GM18907 (cell line): Measurements from ENCODE around the gene NIPAL3.
"Not testable (repeated sequence)": the region's sequence is repeated elsewhere in the genome, so short reads cannot be mapped to it uniquely, and the experiment has no call there.

Source experiments
- ATAC-seq: cut with Tn5 transposase; IDR thresholded peaks from one replicate; pipeline ENCODE4 v1.9.1; 2021; ENCODE audit warnings: mild to moderate bottlenecking, moderate library complexity; ENCODE audit not compliant: unreplicated experiment

The NIPAL3 gene

DNA sequence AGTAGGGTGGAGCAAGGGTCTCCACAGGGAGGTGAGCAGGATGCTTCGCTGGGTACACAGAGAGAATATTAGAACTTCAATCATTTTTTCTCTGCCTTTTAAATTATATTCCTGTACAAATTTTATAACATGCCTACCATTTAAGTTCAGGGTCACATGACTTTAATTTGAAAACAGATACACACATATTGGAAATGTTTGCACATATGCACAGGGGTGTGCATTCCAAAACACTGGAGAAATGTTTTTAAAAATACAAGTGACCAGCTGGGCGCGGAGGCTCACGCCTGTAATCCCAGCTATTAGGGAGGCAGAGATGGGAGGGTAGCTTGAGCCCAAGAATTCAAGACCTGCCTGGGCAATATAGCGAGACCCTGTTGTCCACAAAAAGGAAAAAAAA, 39.7 kb downstream of the NIPAL3 start:
- no peak for ATAC-seq

- ATAC-seq = no peak
These were observed 42.3 kb downstream of the NIPAL3 start for GRCh38 chr1:24457866-24458265.

GRCh38 chr1:24459551-24460266, 44.1 kb downstream of the NIPAL3 start:
- no peak for ATAC-seq

- ATAC-seq = not testable (repeated sequence)
These were observed 46.5 kb downstream of the NIPAL3 start for GRCh38 chr1:24462128-24462527.

DNA sequence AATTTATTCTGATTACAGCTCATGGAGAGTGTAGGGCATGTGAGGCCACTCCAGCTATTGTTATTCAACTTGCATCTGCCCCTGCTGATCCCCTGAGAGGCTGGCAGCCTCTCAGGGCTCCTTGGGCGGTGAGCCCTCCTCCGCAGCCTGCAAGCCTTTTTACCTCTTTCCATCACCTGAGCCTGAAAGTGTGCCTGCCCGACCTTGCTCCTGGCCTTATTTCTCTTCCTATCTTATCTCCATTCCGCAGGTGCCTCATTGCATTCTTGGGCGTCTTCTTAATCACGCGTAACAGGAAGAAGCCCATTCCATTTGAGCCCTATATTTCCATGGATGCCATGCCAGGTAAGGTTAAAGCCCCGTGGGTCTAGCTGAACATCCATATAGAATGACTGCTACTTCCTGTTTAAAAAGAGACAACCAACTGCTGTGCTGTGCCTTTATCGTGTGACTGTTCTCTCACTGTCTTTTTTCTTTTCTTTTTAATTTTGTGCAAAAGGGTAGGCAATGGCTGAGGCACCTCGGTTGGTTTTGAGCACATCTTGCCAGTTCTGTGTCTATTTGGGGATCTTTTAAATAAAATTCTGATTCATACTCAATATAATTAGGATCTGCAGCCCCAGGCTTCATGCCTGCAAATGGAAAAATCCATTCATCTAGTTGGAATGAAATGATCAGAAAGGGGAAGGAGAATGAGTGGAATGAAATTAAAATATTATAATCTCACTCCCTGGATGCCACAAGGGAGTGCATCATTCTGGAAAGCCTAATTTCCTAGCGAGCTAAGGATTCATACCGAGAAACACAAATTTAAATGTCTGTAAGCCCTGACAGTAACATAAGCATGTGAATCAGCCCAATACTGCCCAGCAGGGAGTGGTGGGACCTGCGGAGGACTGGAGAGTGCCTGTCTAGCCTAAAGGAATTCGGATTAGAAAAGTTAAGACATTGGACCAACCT, 48.5 kb downstream of the NIPAL3 start:
- no peak for ATAC-seq

DNA sequence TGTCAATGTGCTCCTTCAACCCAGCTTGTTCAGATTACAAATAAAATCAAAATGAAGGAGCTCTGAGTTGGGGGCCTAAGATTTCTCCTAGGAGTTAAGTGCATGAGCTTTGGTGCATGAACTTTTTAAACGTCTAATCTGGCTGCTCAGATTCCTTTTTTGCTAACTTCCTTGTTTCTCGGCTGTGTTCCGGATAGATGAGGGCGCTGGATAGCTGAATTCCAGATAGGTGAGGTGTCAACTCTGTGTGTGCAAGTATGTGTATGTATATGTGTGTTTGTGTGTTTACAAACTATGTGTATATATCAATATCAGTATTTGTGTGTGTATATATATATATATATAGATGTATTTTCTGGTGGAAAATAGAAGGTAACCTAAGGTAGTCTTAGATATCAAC, 49.5 kb downstream of the NIPAL3 start:
- ATAC-seq = no peak

DNA sequence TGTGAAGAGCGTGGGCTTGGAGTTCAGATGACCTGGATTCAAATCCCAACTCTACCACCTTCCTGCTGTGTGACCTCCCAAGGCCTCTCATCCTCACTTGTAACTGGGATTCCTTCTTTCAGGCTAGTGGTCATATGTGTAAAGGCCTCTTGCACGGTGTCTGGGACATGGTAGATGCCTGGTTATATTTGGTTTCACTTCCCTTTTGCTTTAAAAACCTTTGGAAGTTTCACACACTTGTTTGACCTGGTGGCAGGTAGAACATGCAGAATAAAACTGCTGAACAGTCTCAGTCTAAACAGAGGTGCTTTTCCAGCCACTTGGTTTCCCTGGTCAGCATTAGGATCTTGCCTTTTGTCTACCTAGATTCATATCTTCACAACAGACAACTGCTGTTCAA, 50.0 kb downstream of the NIPAL3 start:
- no peak for ATAC-seq

DNA sequence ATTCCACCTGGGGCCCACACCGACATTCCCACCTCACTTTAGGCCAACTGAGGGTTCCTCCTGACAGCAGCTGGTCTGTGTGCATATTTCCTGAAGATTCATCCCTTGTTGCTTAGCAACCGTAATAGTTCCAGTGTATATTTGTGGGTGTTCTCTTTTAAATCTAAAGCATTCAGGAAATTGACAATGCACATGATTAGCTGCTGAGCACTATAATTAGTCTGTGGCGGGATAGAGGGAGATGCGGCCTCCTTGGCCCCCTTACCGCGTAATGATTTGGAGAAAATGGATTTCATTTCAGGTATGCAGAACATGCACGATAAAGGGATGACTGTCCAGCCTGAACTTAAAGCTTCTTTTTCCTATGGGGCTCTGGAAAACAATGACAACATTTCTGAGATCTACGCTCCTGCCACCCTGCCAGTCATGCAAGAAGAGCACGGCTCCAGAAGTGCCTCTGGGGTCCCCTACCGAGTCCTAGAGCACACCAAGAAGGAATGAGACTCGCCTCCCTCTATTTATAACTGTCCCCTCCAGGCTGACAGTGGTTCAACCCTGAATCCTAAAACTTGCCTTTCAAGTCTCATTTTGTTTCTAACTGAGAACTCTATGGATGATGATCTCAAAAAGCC, 53.2 kb downstream of the NIPAL3 start:
- ATAC-seq = no peak

GRCh38 chr1:24470592-24470991, 55.0 kb downstream of the NIPAL3 start:
- no peak for ATAC-seq

GRCh38 chr1:24472527-24473251, 57.1 kb downstream of the NIPAL3 start:
- ATAC-seq = no peak

- ATAC-seq = no peak
These were observed 58.6 kb downstream of the NIPAL3 start for GRCh38 chr1:24474193-24474592.

GRCh38 chr1:24475700-24476099, 60.1 kb downstream of the NIPAL3 start:
- no peak for ATAC-seq

- no peak for ATAC-seq
These were observed 61.0 kb downstream of the NIPAL3 start for GRCh38 chr1:24476571-24476970.

DNA sequence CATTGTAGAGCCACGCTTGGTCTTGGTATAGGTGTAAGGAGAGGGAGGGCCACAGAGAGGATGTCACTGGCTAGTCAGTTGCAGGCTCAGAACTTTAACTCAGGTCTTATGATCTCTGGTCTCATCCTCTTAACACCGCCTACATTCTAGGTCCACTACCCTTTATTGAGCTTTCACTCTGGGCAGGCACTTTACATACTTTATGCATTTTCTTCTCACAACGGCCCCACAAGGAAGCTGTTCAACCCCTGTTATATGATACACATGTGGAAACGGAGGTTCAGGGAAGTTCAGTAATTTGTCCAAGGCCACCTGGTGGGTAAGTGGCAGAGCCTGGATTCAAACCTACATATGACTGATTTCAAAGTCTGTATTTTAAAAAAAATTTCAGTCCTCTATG, 61.7 kb downstream of the NIPAL3 start:
- no peak for ATAC-seq

DNA sequence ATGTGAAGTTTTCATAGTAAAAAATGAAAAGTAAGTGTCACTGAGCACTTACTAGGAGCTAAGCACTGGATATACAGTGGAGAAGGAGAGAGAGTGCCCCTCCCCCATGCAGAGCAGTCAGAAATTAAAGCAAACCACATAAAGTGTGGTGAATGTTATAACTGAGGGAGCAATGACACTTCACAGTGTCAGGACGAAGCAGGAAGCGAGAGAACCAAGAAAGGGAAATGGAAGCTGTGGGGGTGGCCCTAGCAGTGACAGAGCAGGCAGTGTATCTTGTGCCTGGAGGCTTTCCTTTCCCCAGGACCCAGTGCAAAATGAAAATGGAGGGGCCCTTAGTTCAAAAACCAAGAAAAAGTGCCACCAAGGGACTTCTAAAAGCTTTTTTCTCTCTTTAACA, 65.5 kb downstream of the NIPAL3 start:
- ATAC-seq = peak; percentile 45

- no peak for ATAC-seq
These were observed 66.4 kb downstream of the NIPAL3 start for GRCh38 chr1:24481843-24482610.

DNA sequence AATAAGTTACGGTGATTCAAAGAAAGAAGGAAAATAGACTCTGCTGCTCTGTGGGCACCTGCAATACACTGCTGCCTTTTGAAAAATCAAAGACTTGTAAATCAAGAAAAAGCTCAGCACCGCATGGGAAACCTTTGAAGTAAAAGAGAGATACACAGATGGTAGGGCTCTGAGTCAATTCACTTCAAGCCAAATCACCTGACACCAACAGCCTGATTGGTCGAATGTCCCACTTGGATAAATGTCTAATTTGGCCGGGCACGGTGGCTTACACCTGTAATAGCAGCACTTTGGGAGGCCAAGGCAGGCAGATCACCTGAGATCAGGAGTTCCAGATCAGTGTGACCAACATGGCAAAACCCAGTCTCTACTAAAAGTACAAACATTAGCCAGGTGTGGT, 67.8 kb downstream of the NIPAL3 start:
- no peak for ATAC-seq

DNA sequence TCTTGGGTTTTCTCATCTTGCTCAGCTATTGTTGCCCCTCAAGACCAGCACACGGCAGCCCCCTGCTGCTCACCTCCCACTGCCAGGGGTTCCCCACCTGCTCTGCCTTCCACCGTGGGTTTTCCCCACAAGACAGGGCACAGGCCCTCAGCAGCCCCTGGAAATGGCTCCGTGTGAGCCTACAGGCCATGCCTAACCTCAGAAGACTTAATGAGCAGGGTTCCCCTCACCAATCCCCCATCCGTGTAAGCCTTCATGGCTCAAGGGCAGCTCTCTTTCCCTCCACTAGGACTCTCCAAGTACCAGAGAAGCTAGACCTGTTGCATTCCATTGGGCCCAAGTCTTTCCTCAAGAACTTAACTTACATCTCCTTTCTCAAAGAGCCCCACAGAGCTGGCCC, 68.6 kb downstream of the NIPAL3 start:
- no peak for ATAC-seq

GRCh38 chr1:24486331-24487065, 70.9 kb downstream of the NIPAL3 start:
- no peak for ATAC-seq

GRCh38 chr1:24487455-24487854, 71.9 kb downstream of the NIPAL3 start:
- no peak for ATAC-seq
